ENCODE data around the gene HAGHL.
"Not testable (repeated sequence)": the region's sequence is repeated elsewhere in the genome, so short reads cannot be mapped to it uniquely, and the experiment has no call there.

The HAGHL gene

GRCh38 chr16:735982-736453 is 9.1 kb downstream of the HAGHL start:
- TF ChIP-seq CTCF (IDR thresholded peaks at IDR 0.05): no peak
- H3K27ac ChIP-seq: no peak overlapping the region
- DNase-seq (ENCODE audit: low spot score): no peak
- H3K4me3 ChIP-seq: no peak overlapping the region

GRCh38 chr16:736936-737481 is 10.1 kb downstream of the HAGHL start:
- no peak for DNase-seq (ENCODE audit: low spot score)
- Histone ChIP-seq H3K27ac (no peak overlapping the region), H3K4me3 (no peak overlapping the region)
- TF ChIP-seq CTCF (IDR thresholded peaks at IDR 0.05): no peak

GRCh38 chr16:739560-740458 is 12.9 kb downstream of the HAGHL start:
- no peak for DNase-seq (ENCODE audit: low spot score)
- Histone ChIP-seq H3K27ac (peak overlapping the region in 1 of 2 donors; percentile 54), H3K4me3 (peak overlapping the region; percentile 80)
- TF ChIP-seq CTCF (IDR thresholded peaks at IDR 0.05): no peak

GRCh38 chr16:740459-740763 is 13.5 kb downstream of the HAGHL start:
- no peak for TF ChIP-seq CTCF (IDR thresholded peaks at IDR 0.05)
- Histone ChIP-seq H3K27ac (peak overlapping the region; percentile 54 to 71), H3K4me3 (peak overlapping the region; percentile 80)
- DNase-seq (ENCODE audit: low spot score): no peak

GRCh38 chr16:740764-741505 is 14.0 kb downstream of the HAGHL start, which contains the start of gene CIAO3:
TSS of gene CIAO3 (minus strand) at chr16:740997. CDS start at chr16:740985, 12 bp downstream.
- Histone ChIP-seq H3K27ac (peak within 1 kb of the TSS; percentile 54 to 71), H3K4me3 (peak within 1 kb of the TSS; percentile 80)
- DNase-seq (ENCODE audit: low spot score): peak; percentile 89
- TF ChIP-seq CTCF (IDR thresholded peaks at IDR 0.05): peak; percentile 96

- Histone ChIP-seq H3K4me3 (no peak overlapping the region), H3K27ac (no peak overlapping the region)
- no peak for TF ChIP-seq CTCF (IDR thresholded peaks at IDR 0.05)
- DNase-seq (ENCODE audit: low spot score): no peak
These were observed 15.2 kb downstream of the HAGHL start for GRCh38 chr16:741986-742629.

GRCh38 chr16:742894-743293 is 16.0 kb downstream of the HAGHL start:
- not testable (repeated sequence) for DNase-seq (ENCODE audit: low spot score); H3K4me3 ChIP-seq; H3K27ac ChIP-seq
